ENCODE results near the gene PHF1. TPM values are rescaled to one million over a fixed set of nuclear protein-coding genes. Genes with fewer than 3 reads are reported as not detected.
A peak's percentile ranks its signal among the peaks of the same experiment; 100 is the strongest.

The PHF1 gene
- total and polyA plus RNA-seq, 4 experiments from 2014 or later = 61.2 to 220 (median 151) TPM

GRCh38 chr6:33380272-33380981 is 30.4 kb upstream of the PHF1 start:
- H3K4me3 ChIP-seq (ENCODE audit: low read length in 2 of 2) = no peak overlapping the region
- intact Hi-C loops (cut with micrococcal nuclease) = no loop called here

GRCh38 chr6:33383427-33384185 is 27.2 kb upstream of the PHF1 start:
- DNase-seq = no peak
- Mint-ChIP-seq H3K36me3 (no peaks in the 10 kb centered on the region), H3K9me3 (no peaks in the 10 kb centered on the region), H3K4me1 (no peaks in the 10 kb centered on the region), H3K27me3 (no peaks in the 10 kb centered on the region), H3K27ac (no peak overlapping the region), H3K4me3 (no peak overlapping the region)
- no peak overlapping the region for H3K4me3 ChIP-seq (ENCODE audit: low read length in 2 of 2)
- no peak overlapping the region for H3K27ac ChIP-seq (ENCODE audit: low read depth, low read length)
- H3K36me3 ChIP-seq (ENCODE audit: insufficient read depth, low read length) = no peaks in the 10 kb centered on the region
- no peaks in the 10 kb centered on the region for H3K27me3 ChIP-seq (ENCODE audit: insufficient read depth, low read length)
- CTCF ChIA-PET (ENCODE audit: partially characterized antibody) = no interaction called here
- no peaks in the 10 kb centered on the region for H3K4me1 ChIP-seq (ENCODE audit: insufficient read depth, low read length)
- intact Hi-C loops (cut with micrococcal nuclease) = no loop called here
- no peaks in the 10 kb centered on the region for H3K9me3 ChIP-seq (ENCODE audit: control insufficient read depth in 1 of 2, low read length in 2 of 2)
- POLR2A ChIA-PET (ENCODE audit: partially characterized antibody) = no interaction called here

More at GRCh38 chr6:33380272-33380981, 30.4 kb upstream of the PHF1 start:
- DNase-seq = no peak
- H3K9me3 ChIP-seq (ENCODE audit: control insufficient read depth in 1 of 2, low read length in 2 of 2) = no peaks in the 10 kb centered on the region
- ChIA-PET CTCF (ENCODE audit: partially characterized antibody) (interaction anchor here (0.5 to 1.6 kb wide), 2 partner anchors 10 to 182 kb away, joined by 3 to 4 read pairs; no protein-coding TSS in a partner anchor), POLR2A (ENCODE audit: partially characterized antibody) (no interaction called here)
- Mint-ChIP-seq H3K27ac (no peak overlapping the region), H3K27me3 (no peaks in the 10 kb centered on the region), H3K4me3 (no peak overlapping the region), H3K9me3 (no peaks in the 10 kb centered on the region), H3K4me1 (peaks cover 0 to 4% (median under 1%) of the 10 kb centered on the region in 4 donors), H3K36me3 (no peaks in the 10 kb centered on the region)
- H3K27ac ChIP-seq (ENCODE audit: low read depth, low read length) = no peak overlapping the region
- no peaks in the 10 kb centered on the region for H3K27me3 ChIP-seq (ENCODE audit: insufficient read depth, low read length)
- peaks cover under 1% of the 10 kb centered on the region for H3K4me1 ChIP-seq (ENCODE audit: insufficient read depth, low read length)
- no peaks in the 10 kb centered on the region for H3K36me3 ChIP-seq (ENCODE audit: insufficient read depth, low read length)

- H3K9me3 Mint-ChIP-seq = no peaks in the 10 kb centered on the region
- no peaks in the 10 kb centered on the region for H3K27me3 ChIP-seq (ENCODE audit: insufficient read depth, low read length)
- H3K4me1 ChIP-seq (ENCODE audit: insufficient read depth, low read length) = no peaks in the 10 kb centered on the region
- H3K27ac ChIP-seq (ENCODE audit: low read depth, low read length) = no peak overlapping the region
- POLR2A ChIA-PET (ENCODE audit: partially characterized antibody) = no interaction called here
- no peaks in the 10 kb centered on the region for H3K36me3 ChIP-seq (ENCODE audit: insufficient read depth, low read length)
- no peaks in the 10 kb centered on the region for H3K27me3 Mint-ChIP-seq
- intact Hi-C loops (cut with micrococcal nuclease) = no loop called here
- H3K4me3 Mint-ChIP-seq = no peak overlapping the region
- H3K4me1 Mint-ChIP-seq = no peaks in the 10 kb centered on the region
- no peak for DNase-seq
- H3K4me3 ChIP-seq (ENCODE audit: low read length in 2 of 2) = no peak overlapping the region
- H3K9me3 ChIP-seq (ENCODE audit: control insufficient read depth in 1 of 2, low read length in 2 of 2) = no peaks in the 10 kb centered on the region
- CTCF ChIA-PET (ENCODE audit: partially characterized antibody) = interaction anchor here (0.7 kb wide), 1 partner anchor 17 kb away, joined by 4 read pairs; no protein-coding TSS in a partner anchor
- no peak overlapping the region for H3K27ac Mint-ChIP-seq
- no peaks in the 10 kb centered on the region for H3K36me3 Mint-ChIP-seq
These were observed 26.2 kb upstream of the PHF1 start for GRCh38 chr6:33384581-33385020.

GRCh38 chr6:33390173-33390572 is 20.6 kb upstream of the PHF1 start:
- H3K36me3 Mint-ChIP-seq = no peaks in the 10 kb centered on the region
- intact Hi-C loops (cut with micrococcal nuclease) = loop anchor here (2.0 kb wide), 1 partner anchor 91 kb away; the partner anchor contains the start of gene RGL2
- H3K27ac Mint-ChIP-seq = peak overlapping the region; percentile 52 to 98 (median 97)
- Histone ChIP-seq H3K36me3 (ENCODE audit: insufficient read depth, low read length) (no peaks in the 10 kb centered on the region), H3K4me1 (ENCODE audit: insufficient read depth, low read length) (peaks cover 21% of the 10 kb centered on the region), H3K9me3 (ENCODE audit: control insufficient read depth in 1 of 2, low read length in 2 of 2) (no peaks in the 10 kb centered on the region), H3K4me3 (ENCODE audit: low read length in 2 of 2) (no peak overlapping the region), H3K27ac (ENCODE audit: low read depth, low read length) (peak overlapping the region; percentile 74), H3K27me3 (ENCODE audit: insufficient read depth, low read length) (no peaks in the 10 kb centered on the region)
- ChIA-PET CTCF (ENCODE audit: partially characterized antibody) (interaction anchor here (0.9 to 2.0 kb wide), 23 partner anchors 9 to 179 kb away, joined by 3 to 26 read pairs (median 5); partner anchors contain the start of genes B3GALT4, CUTA, RPS18 and VPS52), POLR2A (ENCODE audit: partially characterized antibody) (interaction anchor here (1.0 to 3.8 kb wide), 13 partner anchors 20 to 189 kb away, joined by 3 to 32 read pairs (median 9); partner anchors contain the start of genes BAK1, CUTA, PFDN6 and RGL2)
- no peak for DNase-seq
- H3K4me1 Mint-ChIP-seq = peaks cover 22 to 37% (median 29%) of the 10 kb centered on the region in 4 donors
- H3K27me3 Mint-ChIP-seq = no peaks in the 10 kb centered on the region
- no peaks in the 10 kb centered on the region for H3K9me3 Mint-ChIP-seq
- peak overlapping the region in 1 of 8 donors; percentile 86 for H3K4me3 Mint-ChIP-seq

- peaks cover 21% of the 10 kb centered on the region for H3K4me1 ChIP-seq (ENCODE audit: insufficient read depth, low read length)
- no peaks in the 10 kb centered on the region for H3K9me3 ChIP-seq (ENCODE audit: control insufficient read depth in 1 of 2, low read length in 2 of 2)
- intact Hi-C loops (cut with micrococcal nuclease) = loop anchor here (1.0 to 2.0 kb wide), 16 partner anchors 19 to 191 kb away; partner anchors contain the start of genes BAK1, CUTA, PFDN6 and RGL2
- DNase-seq = no peak
- H3K4me1 Mint-ChIP-seq = peaks cover 25 to 40% (median 30%) of the 10 kb centered on the region in 4 donors
- H3K9me3 Mint-ChIP-seq = no peaks in the 10 kb centered on the region
- no peaks in the 10 kb centered on the region for H3K27me3 Mint-ChIP-seq
- peak overlapping the region; percentile 89 to 99 (median 98) for H3K27ac Mint-ChIP-seq
- POLR2A ChIA-PET (ENCODE audit: partially characterized antibody) = interaction anchor here (0.7 to 3.8 kb wide), 21 partner anchors 15 to 189 kb away, joined by 3 to 32 read pairs (median 7); partner anchors contain the start of genes B3GALT4, BAK1, CUTA and PFDN6
- H3K36me3 ChIP-seq (ENCODE audit: insufficient read depth, low read length) = no peaks in the 10 kb centered on the region
- H3K27me3 ChIP-seq (ENCODE audit: insufficient read depth, low read length) = no peaks in the 10 kb centered on the region
- CTCF ChIA-PET (ENCODE audit: partially characterized antibody) = interaction anchor here (0.6 to 2.0 kb wide), 34 partner anchors 10 to 320 kb away, joined by 3 to 26 read pairs (median 4); partner anchors contain the start of genes B3GALT4, CUTA, RPS18 and UQCC2
- no peaks in the 10 kb centered on the region for H3K36me3 Mint-ChIP-seq
- H3K4me3 Mint-ChIP-seq = peak overlapping the region; percentile 83 to 94 (median 86)
- no peak overlapping the region for H3K4me3 ChIP-seq (ENCODE audit: low read length in 2 of 2)
- H3K27ac ChIP-seq (ENCODE audit: low read depth, low read length) = peak overlapping the region; percentile 74
These were observed 20.0 kb upstream of the PHF1 start for GRCh38 chr6:33390767-33391277.

- ChIA-PET CTCF (ENCODE audit: partially characterized antibody) (interaction anchor here (0.6 to 2.0 kb wide), 28 partner anchors 10 to 320 kb away, joined by 3 to 26 read pairs (median 4); partner anchors contain the start of genes B3GALT4, CUTA, RPS18 and UQCC2), POLR2A (ENCODE audit: partially characterized antibody) (interaction anchor here (0.7 to 3.8 kb wide), 22 partner anchors 14 to 188 kb away, joined by 3 to 32 read pairs (median 6); partner anchors contain the start of genes B3GALT4, BAK1, CUTA and PFDN6)
- Histone ChIP-seq H3K27me3 (ENCODE audit: insufficient read depth, low read length) (no peaks in the 10 kb centered on the region), H3K9me3 (ENCODE audit: control insufficient read depth in 1 of 2, low read length in 2 of 2) (no peaks in the 10 kb centered on the region), H3K4me3 (ENCODE audit: low read length in 2 of 2) (peak within 1 kb of the TSS; percentile 18 to 78), H3K27ac (ENCODE audit: low read depth, low read length) (peak within 1 kb of the TSS; percentile 74), H3K4me1 (ENCODE audit: insufficient read depth, low read length) (peaks cover 21% of the 10 kb centered on the region), H3K36me3 (ENCODE audit: insufficient read depth, low read length) (no peaks in the 10 kb centered on the region)
- no peaks in the 10 kb centered on the region for H3K36me3 Mint-ChIP-seq
- peak within 1 kb of the TSS; percentile 89 to 99 (median 98) for H3K27ac Mint-ChIP-seq
- no peaks in the 10 kb centered on the region for H3K27me3 Mint-ChIP-seq
- intact Hi-C loops (cut with micrococcal nuclease) = loop anchor here (1.0 to 2.0 kb wide), 16 partner anchors 19 to 191 kb away; partner anchors contain the start of genes BAK1, CUTA, PFDN6 and RGL2
- peaks cover 25 to 40% (median 30%) of the 10 kb centered on the region in 4 donors for H3K4me1 Mint-ChIP-seq
- no peaks in the 10 kb centered on the region for H3K9me3 Mint-ChIP-seq
- peak; percentile 99 for DNase-seq
- peak within 1 kb of the TSS; percentile 83 to 94 (median 86) for H3K4me3 Mint-ChIP-seq
These were observed 19.4 kb upstream of the PHF1 start, which contains the start of gene KIFC1 for GRCh38 chr6:33391278-33391921. TSS of gene KIFC1 (plus strand) at chr6:33391823. CDS start at chr6:33391986, 163 bp downstream.
